ENCODE results near the gene FCGR3A.
"Not testable (repeated sequence)": the region's sequence is repeated elsewhere in the genome, so short reads cannot be mapped to it uniquely, and the experiment has no call there.

DNA sequence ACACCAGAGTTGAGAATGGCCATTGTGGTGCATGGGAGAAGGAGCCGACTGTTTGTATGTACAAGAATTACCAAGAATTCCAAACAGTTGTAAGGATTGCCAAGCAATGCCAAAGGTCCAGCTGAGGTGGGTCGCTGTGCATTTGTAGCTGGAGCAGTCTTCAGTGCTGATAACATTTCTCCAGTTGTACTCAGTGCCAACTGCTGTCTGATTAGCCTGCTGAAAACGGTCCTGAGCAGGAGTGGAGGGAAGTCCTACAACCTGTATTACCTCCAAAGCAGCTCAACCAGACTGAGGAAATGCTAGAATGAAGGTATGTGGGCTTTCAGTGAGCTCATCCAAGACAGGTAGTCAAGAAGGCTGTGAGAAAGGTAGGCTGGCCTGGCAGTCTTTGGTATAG lies 6.5 kb upstream of the FCGR3A start:
- TF ChIP-seq, protein P1, sequence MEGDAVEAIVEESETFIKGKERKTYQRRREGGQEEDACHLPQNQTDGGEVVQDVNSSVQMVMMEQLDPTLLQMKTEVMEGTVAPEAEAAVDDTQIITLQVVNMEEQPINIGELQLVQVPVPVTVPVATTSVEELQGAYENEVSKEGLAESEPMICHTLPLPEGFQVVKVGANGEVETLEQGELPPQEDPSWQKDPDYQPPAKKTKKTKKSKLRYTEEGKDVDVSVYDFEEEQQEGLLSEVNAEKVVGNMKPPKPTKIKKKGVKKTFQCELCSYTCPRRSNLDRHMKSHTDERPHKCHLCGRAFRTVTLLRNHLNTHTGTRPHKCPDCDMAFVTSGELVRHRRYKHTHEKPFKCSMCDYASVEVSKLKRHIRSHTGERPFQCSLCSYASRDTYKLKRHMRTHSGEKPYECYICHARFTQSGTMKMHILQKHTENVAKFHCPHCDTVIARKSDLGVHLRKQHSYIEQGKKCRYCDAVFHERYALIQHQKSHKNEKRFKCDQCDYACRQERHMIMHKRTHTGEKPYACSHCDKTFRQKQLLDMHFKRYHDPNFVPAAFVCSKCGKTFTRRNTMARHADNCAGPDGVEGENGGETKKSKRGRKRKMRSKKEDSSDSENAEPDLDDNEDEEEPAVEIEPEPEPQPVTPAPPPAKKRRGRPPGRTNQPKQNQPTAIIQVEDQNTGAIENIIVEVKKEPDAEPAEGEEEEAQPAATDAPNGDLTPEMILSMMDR (conservative IDR thresholded peaks at IDR 0.05) = not testable (repeated sequence)
- TF ChIP-seq EZH2 (IDR thresholded peaks at IDR 0.05; ENCODE audit: low read depth) = not testable (repeated sequence)

Measured in PC-9 (cell line).